ENCODE data around the gene TP53I13.

GRCh38 chr17:29577385-29578211, 9.1 kb downstream of the TP53I13 start:
- no peak for TF ChIP-seq CTCF (IDR thresholded peaks at IDR 0.05 in 2 of 3, conservative IDR thresholded peaks at IDR 0.05 in 1 of 3; ENCODE audit: borderline replicate concordance in 1 of 3, insufficient read depth in 1 of 3, low read depth in 2 of 3, low read length in 2 of 3)
- TF ChIP-seq EZH2 (IDR thresholded peaks at IDR 0.05), result no peak

Measured in HCT116 (cell line).